GM18868 (cell line): ENCODE results near the gene ATG7.
"Not testable (repeated sequence)": the region's sequence is repeated elsewhere in the genome, so short reads cannot be mapped to it uniquely, and the experiment has no call there.

ENCODE experiments used
- ATAC-seq: cut with Tn5 transposase; IDR thresholded peaks from one replicate; pipeline ENCODE4 v1.9.1; 2021; ENCODE audit warnings: mild to moderate bottlenecking, moderate library complexity; ENCODE audit not compliant: unreplicated experiment

ATG7 gene

DNA sequence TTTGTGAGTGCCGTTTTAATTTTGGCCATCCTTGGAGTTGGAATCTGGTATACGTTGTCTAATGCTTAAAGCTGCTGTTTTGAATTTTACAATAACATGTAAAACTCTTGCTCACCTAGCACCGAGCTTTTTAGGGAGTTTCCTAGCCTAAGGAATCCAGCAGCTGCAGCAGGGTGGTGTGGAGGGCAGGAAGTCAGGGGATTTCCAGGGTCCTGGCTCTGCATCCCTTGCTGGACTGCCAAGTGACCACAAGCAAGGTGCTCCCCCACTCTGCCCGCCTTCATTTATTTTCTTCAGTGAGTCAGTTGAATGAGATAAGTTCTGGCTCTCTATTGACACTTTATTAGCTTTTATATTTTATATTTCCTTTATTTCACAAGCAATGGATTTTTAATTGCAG, 113.7 kb downstream of the ATG7 start:
- ATAC-seq, result no peak

DNA sequence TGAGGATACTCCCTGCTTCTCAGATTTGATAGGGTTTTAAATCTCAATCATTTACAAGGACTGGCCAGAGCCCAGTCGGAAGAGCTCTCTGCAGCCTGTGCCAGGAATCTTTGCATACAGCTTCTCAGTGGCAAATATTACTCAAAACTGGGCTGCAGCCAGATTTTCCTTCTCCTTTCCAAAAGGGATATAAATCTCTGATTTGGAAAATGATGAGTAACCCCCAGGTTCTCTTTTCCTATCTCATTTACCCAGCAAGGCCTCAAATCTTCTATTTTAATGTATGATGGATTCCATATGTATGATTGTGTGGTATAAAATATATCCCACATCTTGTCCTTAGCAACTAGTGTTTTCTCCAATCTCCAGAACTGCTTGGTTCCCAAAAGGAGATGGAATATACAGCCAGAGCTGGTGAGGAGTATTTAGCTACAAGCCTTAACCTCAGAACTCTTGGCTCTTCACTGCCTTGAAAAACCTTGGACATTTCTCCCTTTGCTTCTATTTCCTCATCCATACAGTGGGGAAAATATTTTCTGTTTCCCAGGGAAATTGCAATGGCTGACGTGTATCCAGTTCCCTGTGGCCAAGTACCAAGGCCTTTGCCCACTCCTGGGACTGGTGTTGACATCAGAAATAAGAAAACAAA, 114.4 kb downstream of the ATG7 start:
- no peak for ATAC-seq

DNA sequence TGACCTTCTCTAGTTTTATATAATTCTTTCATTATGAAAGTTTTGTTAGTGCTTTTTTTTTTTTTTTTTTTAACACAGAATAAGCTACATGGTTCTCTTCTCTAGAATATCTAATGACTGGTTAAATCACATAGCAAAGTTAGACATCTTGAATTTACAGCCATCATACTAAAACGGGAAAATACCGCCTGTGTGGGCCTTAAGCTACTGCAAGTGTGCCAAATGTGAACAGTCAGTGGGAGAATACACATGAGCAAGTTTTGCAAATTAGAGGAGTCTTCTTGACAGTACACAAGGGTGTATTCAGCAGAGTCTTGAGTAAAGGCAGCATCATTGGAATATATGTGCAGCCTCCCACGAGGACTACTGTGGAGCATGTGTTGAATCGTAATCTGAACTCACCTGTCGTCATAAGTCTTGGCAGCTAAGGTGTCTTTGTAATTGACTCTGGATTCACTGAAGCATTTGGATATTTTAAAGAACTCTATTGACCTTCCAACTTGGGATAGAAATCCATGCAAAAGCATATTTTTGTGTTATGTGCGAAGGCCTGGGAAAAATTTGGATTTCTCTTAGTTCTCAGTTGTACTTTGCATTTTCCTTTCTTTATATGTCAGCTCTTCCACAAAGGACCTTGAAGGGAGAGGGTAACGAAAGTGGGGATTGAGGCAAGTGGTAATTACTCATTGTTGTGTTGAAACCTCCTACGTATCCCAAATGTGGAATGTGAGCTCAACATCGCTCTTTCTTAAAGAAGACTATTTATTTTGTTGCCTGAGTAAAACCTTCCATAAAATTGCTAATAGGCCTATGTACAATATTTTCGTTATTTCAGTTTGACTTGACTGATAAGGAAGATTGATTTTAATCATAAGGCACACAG, 117.4 kb downstream of the ATG7 start:
- ATAC-seq, result no peak

- ATAC-seq, result no peak
These were observed 118.4 kb downstream of the ATG7 start for GRCh38 chr3:11390411-11391131.

GRCh38 chr3:11391174-11391879, 119.1 kb downstream of the ATG7 start:
- ATAC-seq, result no peak

DNA sequence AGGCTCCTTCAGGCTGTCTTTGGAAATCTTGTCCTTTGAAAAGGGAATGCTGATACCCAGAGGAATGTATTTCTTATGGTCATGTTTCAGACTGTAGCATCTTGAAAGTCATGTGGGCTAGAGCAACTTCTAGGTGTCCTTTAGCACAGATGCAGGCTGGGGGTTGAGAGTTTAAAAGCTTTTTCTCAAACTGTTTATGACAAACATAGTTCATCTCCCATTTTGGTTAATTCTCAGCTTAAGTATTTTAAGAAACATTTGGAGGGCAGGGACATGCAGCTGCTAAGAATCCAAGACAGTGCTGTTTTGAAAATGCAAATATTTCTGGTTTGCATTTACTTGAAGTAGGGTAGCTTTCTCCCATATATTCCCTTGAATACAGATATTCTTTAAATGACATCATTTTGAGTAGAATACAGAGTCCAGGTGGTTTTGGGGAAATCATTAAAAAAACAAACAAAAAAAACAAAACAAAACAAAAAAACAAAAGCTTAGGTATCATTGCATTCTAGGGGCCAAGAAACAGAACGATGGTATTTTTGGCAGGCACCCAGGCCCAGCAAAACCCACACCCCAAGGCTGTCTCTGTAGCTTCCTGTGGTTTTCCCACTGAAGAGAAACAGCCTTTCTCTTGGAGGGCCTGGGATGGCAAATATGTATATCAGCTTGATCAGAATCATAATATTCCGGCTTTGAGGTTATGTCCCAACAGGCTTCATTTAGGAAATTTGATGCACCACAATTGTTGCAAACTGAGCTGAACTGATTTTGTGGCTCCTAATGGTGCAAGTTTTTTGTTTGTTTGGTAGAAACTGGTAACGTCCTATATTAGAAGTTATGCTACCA, 120.0 kb downstream of the ATG7 start:
- ATAC-seq, result no peak

- ATAC-seq, result no peak
These were observed 120.6 kb downstream of the ATG7 start for GRCh38 chr3:11392860-11393114.

- no peak for ATAC-seq
These were observed 121.2 kb downstream of the ATG7 start for GRCh38 chr3:11393401-11393800.

- no peak for ATAC-seq
These were observed 122.2 kb downstream of the ATG7 start for GRCh38 chr3:11394392-11394791.

DNA sequence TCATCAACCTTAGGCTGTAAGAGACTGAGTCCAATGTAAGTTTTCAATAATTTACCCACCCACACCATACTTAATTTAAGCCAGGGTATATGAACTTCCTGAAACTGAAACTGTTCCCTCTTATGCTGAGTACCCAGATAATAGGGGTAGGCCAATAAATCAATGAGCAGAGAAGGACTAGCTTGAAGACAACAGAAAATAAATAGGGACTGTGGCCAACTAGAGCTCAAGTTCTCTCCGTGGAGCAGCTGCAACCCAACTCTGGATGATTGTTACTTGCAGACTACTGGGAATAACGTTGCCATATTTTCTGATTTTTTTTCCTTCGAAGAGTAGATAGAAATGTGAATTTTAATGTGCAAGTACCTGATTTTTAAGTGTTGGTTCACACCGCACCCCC, 128.0 kb downstream of the ATG7 start:
- no peak for ATAC-seq

DNA sequence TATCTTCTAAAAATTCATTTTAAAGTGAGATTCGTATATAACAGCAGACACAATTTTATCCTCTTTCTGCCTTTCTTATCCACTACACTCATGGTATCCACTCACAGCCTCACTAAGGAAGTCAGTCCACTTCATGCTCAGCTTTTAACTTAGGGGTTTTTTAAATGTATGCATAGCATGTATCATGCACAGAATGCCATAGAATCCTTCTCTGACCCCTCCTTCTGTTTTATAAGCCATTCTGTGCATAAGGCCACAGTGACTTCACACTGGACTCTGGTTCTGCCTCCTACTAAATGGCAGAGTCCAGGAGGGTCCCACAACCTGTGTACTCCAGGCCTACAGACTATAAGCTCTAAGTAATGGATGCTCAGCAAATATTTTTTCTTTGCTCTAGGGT, 129.2 kb downstream of the ATG7 start:
- no peak for ATAC-seq

DNA sequence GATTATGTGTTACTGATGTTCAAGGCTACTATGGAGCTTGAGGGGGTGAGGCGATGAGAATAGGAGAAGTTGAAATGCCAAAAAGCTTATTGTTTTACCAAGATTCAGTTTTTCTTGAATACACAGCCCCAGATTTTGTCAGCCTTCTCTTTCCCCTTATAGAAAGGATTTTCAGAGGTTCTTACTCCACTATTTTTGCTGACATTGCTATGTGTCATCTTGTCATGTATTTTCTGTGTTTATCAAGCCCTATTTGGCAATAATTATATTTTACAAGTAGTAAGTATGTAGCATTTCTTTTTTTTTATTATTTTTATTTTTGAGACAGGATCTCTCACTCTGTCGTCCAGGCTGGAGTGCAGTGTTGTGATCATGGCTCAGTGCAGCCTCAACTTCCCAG, 133.1 kb downstream of the ATG7 start:
- ATAC-seq, result no peak

GRCh38 chr3:11407644-11408043, 135.4 kb downstream of the ATG7 start:
- ATAC-seq, result no peak

- ATAC-seq, result not testable (repeated sequence)
These were observed 136.2 kb downstream of the ATG7 start for GRCh38 chr3:11408324-11408859.

DNA sequence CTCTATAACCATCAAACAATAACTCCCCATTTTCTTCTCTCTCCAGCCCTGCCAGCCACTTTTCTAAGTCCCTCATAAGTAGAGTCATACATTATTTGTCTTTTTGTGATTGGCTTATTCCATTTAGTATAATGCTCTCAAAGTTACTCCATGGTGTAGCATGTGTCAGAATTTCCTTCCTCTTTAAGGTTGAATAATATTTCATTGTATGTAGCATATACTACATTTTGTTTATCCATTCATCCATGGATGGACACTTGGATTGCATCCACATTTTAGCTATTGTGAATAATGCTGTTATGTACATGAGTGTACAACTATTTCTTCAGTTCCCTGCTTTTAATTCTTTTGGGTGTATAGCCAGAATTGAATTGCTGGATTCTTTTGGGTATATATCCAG, 138.4 kb downstream of the ATG7 start:
- no peak for ATAC-seq

DNA sequence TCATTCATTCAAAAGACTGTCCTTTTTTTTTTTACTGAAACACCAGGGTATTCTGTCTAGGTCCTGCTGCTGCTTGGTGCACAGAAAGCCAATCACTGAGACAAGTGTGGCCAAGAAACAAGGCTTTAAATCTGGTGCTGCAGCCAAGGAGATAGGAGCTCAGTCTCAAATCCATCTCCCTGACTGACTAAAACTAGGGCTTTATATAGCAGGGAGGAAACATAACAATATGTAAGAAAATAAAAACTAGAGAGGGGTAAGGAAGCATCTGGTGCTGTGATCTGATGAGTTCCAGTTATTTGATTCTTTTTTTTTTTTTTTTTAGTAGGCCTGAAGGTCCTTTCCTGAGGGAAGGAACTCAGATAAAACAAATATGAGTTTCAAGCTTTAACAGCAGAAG, 139.8 kb downstream of the ATG7 start:
- ATAC-seq, result no peak

DNA sequence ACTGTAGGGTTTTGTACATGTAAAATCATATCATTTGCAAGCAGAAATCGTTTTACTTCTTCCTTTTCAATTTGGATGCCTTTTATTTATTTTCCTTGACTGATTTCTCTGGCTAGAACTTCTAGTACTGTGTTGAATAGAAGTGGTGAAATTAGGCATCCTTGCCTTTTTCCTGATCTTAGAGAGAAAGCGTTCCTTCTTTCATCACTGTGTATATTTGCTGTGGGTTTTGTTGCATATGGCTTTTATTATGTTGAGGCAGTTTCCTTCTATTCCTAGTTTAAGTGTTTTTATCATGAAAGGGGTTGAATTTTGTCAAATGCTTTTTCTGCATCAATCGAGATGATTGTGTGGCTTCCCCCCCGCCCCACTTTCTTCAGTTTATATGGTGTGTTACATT, 140.9 kb downstream of the ATG7 start:
- no peak for ATAC-seq

- ATAC-seq, result no peak
These were observed 142.9 kb downstream of the ATG7 start for GRCh38 chr3:11415099-11415498.

DNA sequence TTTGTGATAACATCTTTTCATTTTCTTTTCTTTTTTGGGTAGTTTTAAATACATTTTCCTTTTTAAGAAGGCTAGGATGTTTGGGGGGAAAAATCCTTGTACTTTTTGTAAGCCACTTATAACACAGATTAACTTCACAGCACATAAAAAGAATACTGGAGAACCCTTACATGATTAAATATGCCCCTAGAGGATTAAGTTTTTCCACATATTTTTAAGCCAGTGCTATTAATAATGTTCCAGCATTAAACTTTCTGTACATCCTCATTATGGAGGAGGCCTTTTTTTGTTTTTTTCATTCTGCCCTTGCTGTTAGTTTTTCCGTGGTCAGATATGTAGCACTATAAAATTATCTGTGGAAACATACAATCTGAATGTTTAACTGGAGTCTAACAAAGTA, 147.9 kb downstream of the ATG7 start:
- no peak for ATAC-seq

GRCh38 chr3:11422291-11422690, 150.1 kb downstream of the ATG7 start:
- ATAC-seq, result no peak
